ENCODE results near the gene FARP1. TPM values are rescaled to one million over a fixed set of nuclear protein-coding genes. Genes with fewer than 3 reads are reported as not detected.

The FARP1 gene
- total RNA-seq, 4 donors from 2014 or later, result 28.3 to 69.2 (median 36.4) TPM

- WGBS, 2 donors (ENCODE audit: low coverage in 1 of 2), result 51 to 53% methylated on average over 3 of the region's 3 CpGs
- peaks cover 0 to 51% (median 15%) of the 10 kb centered on the region in 3 donors for H3K4me1 ChIP-seq
- no peak overlapping the region for H3K4me3 ChIP-seq
- H3K9me3 ChIP-seq, result no peaks in the 10 kb centered on the region
- no peak for ATAC-seq
- no peaks in the 10 kb centered on the region for H3K36me3 ChIP-seq
- no peaks in the 10 kb centered on the region for H3K27me3 ChIP-seq
- H3K27ac ChIP-seq, result no peak overlapping the region
- TF ChIP-seq POLR2AphosphoS5 (IDR thresholded peaks at IDR 0.05), result no peak
- no peak for TF ChIP-seq POLR2A (IDR thresholded peaks at IDR 0.05)
- TF ChIP-seq CTCF (IDR thresholded peaks at IDR 0.05), result no peak
- no peak for TF ChIP-seq EP300 (IDR thresholded peaks at IDR 0.05)
Observed at GRCh38 chr13:98298599-98298998, 155.7 kb downstream of the FARP1 start.

DNA sequence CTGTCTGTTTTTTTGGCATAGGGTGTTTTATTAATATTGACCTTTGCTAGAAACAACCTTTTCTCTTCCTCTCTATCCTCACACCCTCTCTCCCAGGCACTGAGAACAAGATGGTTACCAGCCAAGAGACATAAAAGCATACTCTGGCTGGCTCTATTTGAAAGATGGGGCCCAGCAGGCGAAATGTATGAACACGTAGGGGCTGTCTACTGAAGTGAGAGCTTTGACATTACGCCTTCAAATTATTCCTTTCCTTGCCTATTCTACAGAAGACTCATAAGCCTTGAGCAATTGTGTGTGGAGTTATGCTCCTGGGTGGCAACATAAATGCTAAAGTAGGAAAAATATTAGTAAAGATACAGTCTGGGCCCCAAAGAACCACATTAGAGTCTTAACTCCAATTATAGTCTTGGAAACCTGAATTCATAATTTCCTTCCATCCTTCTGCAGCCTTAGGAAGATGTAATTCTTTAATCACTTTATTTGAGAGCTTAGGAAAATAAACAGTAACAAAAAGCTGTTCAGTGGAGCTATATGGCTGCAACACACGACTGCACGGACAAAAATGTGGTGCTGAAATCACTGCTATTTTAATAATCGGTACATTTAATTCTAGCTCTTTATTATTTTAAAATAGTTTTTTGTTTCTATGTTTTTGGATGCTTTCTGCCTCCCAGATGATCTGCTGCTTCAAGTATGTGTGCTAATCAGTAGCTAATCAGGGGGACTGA lies 156.5 kb downstream of the FARP1 start:
- H3K36me3 ChIP-seq, result no peaks in the 10 kb centered on the region
- TF ChIP-seq POLR2A (IDR thresholded peaks at IDR 0.05), result no peak
- no peak for TF ChIP-seq POLR2AphosphoS5 (IDR thresholded peaks at IDR 0.05)
- no peak for TF ChIP-seq CTCF (IDR thresholded peaks at IDR 0.05)
- TF ChIP-seq EP300 (IDR thresholded peaks at IDR 0.05), result no peak
- peaks cover 0 to 51% (median 15%) of the 10 kb centered on the region in 3 donors for H3K4me1 ChIP-seq
- no peak overlapping the region for H3K27ac ChIP-seq
- H3K4me3 ChIP-seq, result no peak overlapping the region
- H3K9me3 ChIP-seq, result no peaks in the 10 kb centered on the region
- no peak for ATAC-seq
- WGBS, 2 donors (ENCODE audit: low coverage in 1 of 2), result 2 to 58% methylated on average over 3 to 6 of the region's 6 CpGs
- H3K27me3 ChIP-seq, result no peaks in the 10 kb centered on the region

- no peak overlapping the region for H3K27ac ChIP-seq
- no peaks in the 10 kb centered on the region for H3K9me3 ChIP-seq
- no peaks in the 10 kb centered on the region for H3K27me3 ChIP-seq
- no peak for ATAC-seq
- peaks cover 0 to 51% (median 15%) of the 10 kb centered on the region in 3 donors for H3K4me1 ChIP-seq
- TF ChIP-seq EP300 (IDR thresholded peaks at IDR 0.05), result no peak
- no peak for TF ChIP-seq CTCF (IDR thresholded peaks at IDR 0.05)
- no peak for TF ChIP-seq POLR2A (IDR thresholded peaks at IDR 0.05)
- no peak for TF ChIP-seq POLR2AphosphoS5 (IDR thresholded peaks at IDR 0.05)
- 61 to 66% methylated on average over 4 to 7 of the region's 7 CpGs for WGBS, 2 donors (ENCODE audit: low coverage in 1 of 2)
- H3K4me3 ChIP-seq, result no peak overlapping the region
- no peaks in the 10 kb centered on the region for H3K36me3 ChIP-seq
Observed at GRCh38 chr13:98299966-98300350, 157.1 kb downstream of the FARP1 start.

DNA sequence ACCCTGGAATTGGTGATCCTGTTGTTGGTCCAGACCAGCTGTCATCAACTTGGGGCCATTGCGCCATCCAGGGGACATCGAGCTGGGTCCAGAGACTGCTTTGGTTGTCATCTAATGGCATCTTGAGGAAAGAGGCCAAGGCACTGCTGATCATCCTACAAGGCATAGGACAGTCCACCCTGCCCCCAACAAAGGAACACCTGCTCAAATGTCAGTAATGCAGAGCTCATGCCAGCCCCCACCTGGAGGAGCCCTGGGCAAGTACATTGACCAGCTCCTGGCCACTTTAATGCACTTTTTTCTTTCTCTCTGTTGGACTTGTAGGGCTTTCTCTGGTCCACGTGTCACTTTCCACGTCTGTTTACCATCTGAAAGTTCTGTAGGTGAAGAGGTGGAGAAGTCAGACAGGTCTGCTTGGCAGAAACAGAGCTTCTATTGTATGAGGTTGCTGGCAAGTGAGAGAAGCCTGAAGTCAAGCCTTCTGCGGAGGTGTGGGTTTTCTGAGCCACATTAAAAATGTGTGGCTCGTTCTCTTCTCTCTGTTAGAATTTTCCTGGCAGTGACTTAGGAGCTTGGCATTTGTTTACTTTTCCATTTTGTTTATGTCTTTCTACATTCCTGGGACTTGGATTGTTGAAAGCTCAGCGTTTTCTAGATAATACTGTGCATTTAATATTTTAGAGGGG lies 158.2 kb downstream of the FARP1 start:
- 35 to 41% methylated on average over 5 to 6 of the region's 7 CpGs for WGBS, 2 donors (ENCODE audit: low coverage in 1 of 2)
- Histone ChIP-seq H3K27me3 (no peaks in the 10 kb centered on the region), H3K4me1 (peaks cover 0 to 44% (median 15%) of the 10 kb centered on the region in 3 donors), H3K36me3 (no peaks in the 10 kb centered on the region), H3K9me3 (no peaks in the 10 kb centered on the region), H3K4me3 (peak overlapping the region; percentile 15 to 16), H3K27ac (peak overlapping the region; percentile 16 to 69 (median 48))
- peak; percentile 41 for ATAC-seq
- TF ChIP-seq CTCF (IDR thresholded peaks at IDR 0.05) (no peak), POLR2A (IDR thresholded peaks at IDR 0.05) (no peak), EP300 (IDR thresholded peaks at IDR 0.05) (no peak), POLR2AphosphoS5 (IDR thresholded peaks at IDR 0.05) (no peak)

All from gastroesophageal sphincter (tissue), 4 donors.